Keratinocyte (primary cell): Measurements from ENCODE around the gene PIEZO1. TPM values are rescaled to one million over a fixed set of nuclear protein-coding genes. Genes with fewer than 3 reads are reported as not detected.

ENCODE experiments used
- DNase-seq: peaks from one replicate; pipeline ENCODE4 v3.0.0-alpha.2; 2011; ENCODE audit warnings: low read depth, missing footprints, low spot score
- FAIRE-seq: peaks from 2 replicates; lab custom pipeline; 2011; peaks lifted over from hg19 to GRCh38; lab: Jason Lieb, UNC
- H2AFZ ChIP-seq: 2 replicates; pipeline ENCODE4 v1.6.0; 2012; ENCODE audit warnings: low read length, control low read depth, inconsistent platforms; ENCODE audit not compliant: control insufficient read depth
- H3K27ac ChIP-seq: 2 replicates; pipeline ENCODE4 v1.5.1; 2011; ENCODE audit warnings: low read length; ENCODE audit not compliant: control insufficient read depth, insufficient read depth
- H3K27me3 ChIP-seq: 3 replicates; pipeline ENCODE4 v1.6.0; 2011; ENCODE audit warnings: low read length; ENCODE audit not compliant: control insufficient read depth, insufficient read depth; ENCODE audit errors: extremely low read depth
- H3K36me3 ChIP-seq, 2 experiments: 2 replicates in 1 of 2; 3 replicates in 1 of 2; pipeline ENCODE4 v1.5.1; 2011; ENCODE audit warnings: low read length in 2 of 2, mild to moderate bottlenecking in 1 of 2; ENCODE audit not compliant: control insufficient read depth in 2 of 2, insufficient read depth in 2 of 2; ENCODE audit errors: extremely low read depth in 1 of 2
- H3K4me1 ChIP-seq: 3 replicates; pipeline ENCODE4 v1.5.1; 2011; ENCODE audit warnings: low read length; ENCODE audit not compliant: control insufficient read depth, insufficient read depth; ENCODE audit errors: extremely low read depth
- H3K4me2 ChIP-seq: 3 replicates; pipeline ENCODE4 v1.6.0; 2011; ENCODE audit warnings: low read depth, low read length; ENCODE audit not compliant: control insufficient read depth, insufficient read depth; ENCODE audit errors: extremely low read depth
- H3K4me3 ChIP-seq, 3 experiments: fragments of 200-600 bp in 1 of 3; sonication (generic) in 1 of 3; 2 replicates in 2 of 3; 3 replicates in 1 of 3; pipeline ENCODE4 v1.5.1; 2011 to 2016; ENCODE audit warnings: low read length in 3 of 3, mild to moderate bottlenecking in 3 of 3, control low read depth in 2 of 3, inconsistent platforms in 1 of 3, low read depth in 1 of 3, mixed read lengths in 1 of 3, mixed run types in 1 of 3, moderate library complexity in 1 of 3; ENCODE audit not compliant: control insufficient read depth in 2 of 3, insufficient read depth in 2 of 3; ENCODE audit errors: extremely low read depth in 1 of 3
- H3K79me2 ChIP-seq: 2 replicates; pipeline ENCODE4 v1.6.0; 2012; ENCODE audit warnings: low read length; ENCODE audit not compliant: control insufficient read depth, insufficient read depth
- H3K9ac ChIP-seq: 3 replicates; pipeline ENCODE4 v1.6.0; 2011; ENCODE audit warnings: low read length; ENCODE audit not compliant: control insufficient read depth, insufficient read depth; ENCODE audit errors: extremely low read depth
- H3K9me1 ChIP-seq: 3 replicates; pipeline ENCODE4 v1.6.0; 2011; ENCODE audit warnings: low read length; ENCODE audit not compliant: control insufficient read depth, insufficient read depth; ENCODE audit errors: extremely low read depth
- H3K9me3 ChIP-seq: 2 replicates; pipeline ENCODE4 v1.5.1; 2012; ENCODE audit warnings: low read depth, low read length; ENCODE audit not compliant: control insufficient read depth
- H4K20me1 ChIP-seq: 3 replicates; pipeline ENCODE4 v1.6.0; 2011; ENCODE audit warnings: low read length; ENCODE audit not compliant: control insufficient read depth, insufficient read depth; ENCODE audit errors: extremely low read depth
- EZH2 ChIP-seq: IDR thresholded peaks from one replicate; pipeline ENCODE4 v1.6.1; 2012; ENCODE audit warnings: inconsistent platforms, mild to moderate bottlenecking, low read length, moderate library complexity
- dilution Hi-C: fragments of 300-500 bp; cut with MboI; formaldehyde crosslinking; loops from one replicate; pipeline ENCODE4 v1.7.0; 2020; ENCODE audit warnings: low sequenced_read_pairs; ENCODE audit not compliant: extremely low pct_ligation_motif_present
- polyA plus RNA-seq, 5 experiments: library from polyadenylated mRNA; depleted of rRNA in 3 of 5; stranded (reverse) in 3 of 5; stranded (forward) in 1 of 5; unstranded in 1 of 5; fragments of >200 nt; gene quantifications; 1 replicate in 1 of 5; 2 replicates in 3 of 5; 3 replicates in 1 of 5; pipeline versions ENCODE4 v1.2.1 to v1.2.3, GENCODE V29; 2011 to 2012; ENCODE audit warnings: missing spikeins in 2 of 5, low read depth in 1 of 5, low replicate concordance in 1 of 5
- TF ChIP-seq, protein P1 (sequence below), 3 experiments: IDR thresholded peaks in 1 of 3; conservative IDR thresholded peaks in 1 of 3; optimal IDR thresholded peaks in 1 of 3; 2 replicates in 2 of 3; 3 replicates in 1 of 3; pipeline versions ENCODE3 to v1.5.1; 2011; ENCODE audit warnings: low read length in 3 of 3, mild to moderate bottlenecking in 3 of 3, moderate library complexity in 2 of 3, control low read depth in 1 of 3, inconsistent platforms in 1 of 3; ENCODE audit not compliant: insufficient read depth in 2 of 3; ENCODE audit errors: extremely low read depth in 1 of 3

PIEZO1 gene
- polyA plus RNA-seq, 1 donor (not counting 4 experiments of a cell fraction or from before 2014, with no cell fraction given), result 62.8 TPM

DNA sequence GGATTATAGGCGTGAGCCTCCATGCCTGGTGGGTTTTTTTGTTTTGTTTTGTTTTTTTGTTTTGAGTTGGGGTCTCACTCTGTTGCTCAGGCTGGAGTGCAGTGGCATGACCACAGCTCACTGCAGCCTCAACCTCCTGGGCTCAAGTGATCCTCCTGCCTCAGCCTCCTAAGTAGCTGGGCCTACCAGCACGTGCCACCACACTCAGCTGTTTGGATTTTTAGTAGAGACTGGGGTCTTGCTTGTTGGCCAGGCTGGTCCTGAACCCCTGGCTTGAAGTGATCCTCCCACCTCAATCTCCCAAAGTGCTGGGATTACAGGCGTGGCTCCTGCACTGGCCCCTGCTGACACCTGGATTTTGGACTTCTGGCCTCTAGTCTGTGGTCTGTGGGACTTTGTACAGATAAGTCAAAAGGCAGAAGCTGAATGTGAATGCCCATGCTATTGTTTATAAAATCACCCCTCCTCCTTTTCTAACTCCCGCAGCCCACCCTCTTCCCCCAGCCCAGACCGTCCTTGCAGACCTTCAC lies 104.4 kb downstream of the PIEZO1 start:
- H4K20me1 ChIP-seq, result no peaks in the 10 kb centered on the region
- dilution Hi-C loops, result no loop called here
- no peaks in the 10 kb centered on the region for H3K9me3 ChIP-seq
- no peak overlapping the region for H3K9ac ChIP-seq
- TF ChIP-seq, protein P1, sequence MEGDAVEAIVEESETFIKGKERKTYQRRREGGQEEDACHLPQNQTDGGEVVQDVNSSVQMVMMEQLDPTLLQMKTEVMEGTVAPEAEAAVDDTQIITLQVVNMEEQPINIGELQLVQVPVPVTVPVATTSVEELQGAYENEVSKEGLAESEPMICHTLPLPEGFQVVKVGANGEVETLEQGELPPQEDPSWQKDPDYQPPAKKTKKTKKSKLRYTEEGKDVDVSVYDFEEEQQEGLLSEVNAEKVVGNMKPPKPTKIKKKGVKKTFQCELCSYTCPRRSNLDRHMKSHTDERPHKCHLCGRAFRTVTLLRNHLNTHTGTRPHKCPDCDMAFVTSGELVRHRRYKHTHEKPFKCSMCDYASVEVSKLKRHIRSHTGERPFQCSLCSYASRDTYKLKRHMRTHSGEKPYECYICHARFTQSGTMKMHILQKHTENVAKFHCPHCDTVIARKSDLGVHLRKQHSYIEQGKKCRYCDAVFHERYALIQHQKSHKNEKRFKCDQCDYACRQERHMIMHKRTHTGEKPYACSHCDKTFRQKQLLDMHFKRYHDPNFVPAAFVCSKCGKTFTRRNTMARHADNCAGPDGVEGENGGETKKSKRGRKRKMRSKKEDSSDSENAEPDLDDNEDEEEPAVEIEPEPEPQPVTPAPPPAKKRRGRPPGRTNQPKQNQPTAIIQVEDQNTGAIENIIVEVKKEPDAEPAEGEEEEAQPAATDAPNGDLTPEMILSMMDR (optimal IDR thresholded peaks at IDR 0.05 in 1 of 3, IDR thresholded peaks at IDR 0.05 in 1 of 3, conservative IDR thresholded peaks at IDR 0.05 in 1 of 3; ENCODE audit: extremely low read depth in 1 of 3, insufficient read depth in 2 of 3, low read length in 3 of 3), result no peak
- no peak for TF ChIP-seq EZH2
- H3K4me1 ChIP-seq, result peaks cover 7% of the 10 kb centered on the region
- H3K9me1 ChIP-seq, result no peaks in the 10 kb centered on the region
- H3K27me3 ChIP-seq, result peaks cover 31% of the 10 kb centered on the region
- H3K4me3 ChIP-seq, result no peak overlapping the region
- no peak overlapping the region for H2AFZ ChIP-seq
- no peak overlapping the region for H3K4me2 ChIP-seq
- no peak overlapping the region for H3K27ac ChIP-seq
- FAIRE-seq (no peak), DNase-seq (no peak)
- H3K36me3 ChIP-seq, result no peaks in the 10 kb centered on the region
- no peaks in the 10 kb centered on the region for H3K79me2 ChIP-seq

DNA sequence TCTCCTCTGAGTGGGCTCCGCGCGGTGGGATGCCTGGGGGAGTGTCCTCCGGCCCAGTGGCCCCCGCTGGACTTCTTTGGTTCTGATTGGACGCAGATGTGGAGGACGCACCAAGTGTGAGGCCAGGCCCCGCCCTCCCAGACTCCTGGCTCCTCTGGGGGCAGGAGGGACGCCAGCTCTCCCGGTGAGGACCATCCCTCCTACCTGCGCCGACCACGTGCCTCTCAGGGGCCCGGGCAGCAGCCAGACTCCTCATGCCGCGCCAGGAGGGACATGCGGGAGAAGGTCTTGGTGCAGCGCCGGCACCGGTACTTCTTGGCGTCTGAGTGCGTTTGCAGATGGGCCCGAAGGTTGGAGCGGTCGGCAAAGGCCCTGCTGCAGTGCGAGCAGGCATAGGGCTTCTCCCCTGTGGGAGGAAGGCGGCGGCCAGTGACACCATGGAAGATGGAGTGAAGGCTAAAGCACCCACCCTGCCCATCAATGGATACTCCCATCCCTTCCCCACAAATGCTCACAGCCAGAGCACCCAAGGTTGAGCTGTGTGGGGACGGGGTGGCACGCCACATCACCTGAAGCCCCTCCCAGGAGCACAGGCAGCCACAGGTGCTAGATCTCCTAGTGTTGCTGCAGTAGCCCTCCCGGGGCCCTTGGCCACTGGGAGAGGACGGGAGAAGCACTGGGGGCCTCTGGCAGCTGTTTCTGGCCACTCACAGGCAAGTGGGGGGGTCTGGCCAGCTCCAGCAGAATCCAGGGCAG lies 106.6 kb downstream of the PIEZO1 start:
- Histone ChIP-seq H4K20me1 (no peaks in the 10 kb centered on the region), H2AFZ (no peak overlapping the region), H3K9ac (no peak overlapping the region), H3K4me3 (no peak overlapping the region), H3K9me3 (no peaks in the 10 kb centered on the region), H3K36me3 (peaks cover 0 to 6% of the 10 kb centered on the region in 2 experiments), H3K9me1 (no peaks in the 10 kb centered on the region), H3K79me2 (no peaks in the 10 kb centered on the region), H3K4me1 (no peaks in the 10 kb centered on the region), H3K27ac (no peak overlapping the region), H3K27me3 (peaks cover 16% of the 10 kb centered on the region), H3K4me2 (no peak overlapping the region)
- DNase-seq, result no peak
- FAIRE-seq, result no peak
- dilution Hi-C loops, result no loop called here
- TF ChIP-seq, protein P1 (optimal IDR thresholded peaks at IDR 0.05 in 1 of 3, IDR thresholded peaks at IDR 0.05 in 1 of 3, conservative IDR thresholded peaks at IDR 0.05 in 1 of 3; ENCODE audit: extremely low read depth in 1 of 3, insufficient read depth in 2 of 3, low read length in 3 of 3), result no peak
- no peak for TF ChIP-seq EZH2
